ENCODE results near the gene STUB1.

DNA sequence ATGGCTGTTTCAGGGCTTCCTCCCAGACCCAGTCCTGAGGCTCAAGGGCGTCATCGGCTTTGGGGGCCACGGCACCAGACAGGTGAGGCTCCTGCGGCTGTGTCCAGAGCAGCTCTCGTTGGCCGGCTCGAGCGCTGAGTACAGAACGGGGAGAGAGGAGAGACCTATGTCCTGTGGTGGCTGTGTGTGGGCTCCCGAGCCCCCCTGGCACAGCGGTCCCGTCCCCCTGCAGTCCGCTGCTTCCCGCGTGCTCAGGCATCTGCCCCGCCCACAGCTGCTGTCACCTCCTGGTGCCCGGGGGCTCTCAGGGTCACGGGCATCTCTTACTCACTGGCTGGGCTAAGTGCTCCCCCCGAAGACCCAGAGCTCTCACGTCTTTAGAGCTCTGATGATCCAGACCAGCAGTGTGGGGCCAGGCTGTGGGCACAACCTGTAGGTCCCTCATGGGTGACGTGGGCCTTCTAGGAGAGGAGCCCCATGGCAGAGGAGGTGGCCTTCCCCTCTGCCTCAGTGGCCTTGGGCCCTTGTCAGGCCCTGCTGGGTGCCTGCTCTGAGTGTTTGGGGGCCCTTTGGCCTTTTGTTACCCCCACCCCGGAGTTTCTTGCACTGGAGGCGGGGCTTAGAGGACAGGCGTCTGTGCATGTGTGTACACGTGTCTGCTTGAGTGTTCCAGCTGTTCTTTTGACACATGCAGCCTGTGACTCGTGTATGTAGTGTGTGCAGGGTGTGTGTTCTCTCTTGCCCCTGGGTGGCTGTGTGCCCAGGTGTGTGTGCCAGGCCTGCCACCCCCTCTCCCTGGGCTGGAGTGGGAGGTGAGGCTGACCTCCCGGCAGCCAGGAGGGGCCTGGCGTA is 27.5 kb upstream of the STUB1 start:
- no peak for TF ChIP-seq SIN3A (IDR thresholded peaks at IDR 0.05; ENCODE audit: borderline replicate concordance, insufficient read depth, low read length)
- TF ChIP-seq, protein P1, sequence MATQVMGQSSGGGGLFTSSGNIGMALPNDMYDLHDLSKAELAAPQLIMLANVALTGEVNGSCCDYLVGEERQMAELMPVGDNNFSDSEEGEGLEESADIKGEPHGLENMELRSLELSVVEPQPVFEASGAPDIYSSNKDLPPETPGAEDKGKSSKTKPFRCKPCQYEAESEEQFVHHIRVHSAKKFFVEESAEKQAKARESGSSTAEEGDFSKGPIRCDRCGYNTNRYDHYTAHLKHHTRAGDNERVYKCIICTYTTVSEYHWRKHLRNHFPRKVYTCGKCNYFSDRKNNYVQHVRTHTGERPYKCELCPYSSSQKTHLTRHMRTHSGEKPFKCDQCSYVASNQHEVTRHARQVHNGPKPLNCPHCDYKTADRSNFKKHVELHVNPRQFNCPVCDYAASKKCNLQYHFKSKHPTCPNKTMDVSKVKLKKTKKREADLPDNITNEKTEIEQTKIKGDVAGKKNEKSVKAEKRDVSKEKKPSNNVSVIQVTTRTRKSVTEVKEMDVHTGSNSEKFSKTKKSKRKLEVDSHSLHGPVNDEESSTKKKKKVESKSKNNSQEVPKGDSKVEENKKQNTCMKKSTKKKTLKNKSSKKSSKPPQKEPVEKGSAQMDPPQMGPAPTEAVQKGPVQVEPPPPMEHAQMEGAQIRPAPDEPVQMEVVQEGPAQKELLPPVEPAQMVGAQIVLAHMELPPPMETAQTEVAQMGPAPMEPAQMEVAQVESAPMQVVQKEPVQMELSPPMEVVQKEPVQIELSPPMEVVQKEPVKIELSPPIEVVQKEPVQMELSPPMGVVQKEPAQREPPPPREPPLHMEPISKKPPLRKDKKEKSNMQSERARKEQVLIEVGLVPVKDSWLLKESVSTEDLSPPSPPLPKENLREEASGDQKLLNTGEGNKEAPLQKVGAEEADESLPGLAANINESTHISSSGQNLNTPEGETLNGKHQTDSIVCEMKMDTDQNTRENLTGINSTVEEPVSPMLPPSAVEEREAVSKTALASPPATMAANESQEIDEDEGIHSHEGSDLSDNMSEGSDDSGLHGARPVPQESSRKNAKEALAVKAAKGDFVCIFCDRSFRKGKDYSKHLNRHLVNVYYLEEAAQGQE (IDR thresholded peaks at IDR 0.05; ENCODE audit: insufficient read depth in 1 of 2, low read depth in 2 of 2, low read length in 2 of 2) = no peak
